Right hindlimb (tissue), 1 donor: ENCODE results near the gene NMNAT2.

Experiments used
- DNase-seq: peaks from one replicate; pipeline ENCODE4 v3.0.0-alpha.2; 2018

Gene NMNAT2

DNA sequence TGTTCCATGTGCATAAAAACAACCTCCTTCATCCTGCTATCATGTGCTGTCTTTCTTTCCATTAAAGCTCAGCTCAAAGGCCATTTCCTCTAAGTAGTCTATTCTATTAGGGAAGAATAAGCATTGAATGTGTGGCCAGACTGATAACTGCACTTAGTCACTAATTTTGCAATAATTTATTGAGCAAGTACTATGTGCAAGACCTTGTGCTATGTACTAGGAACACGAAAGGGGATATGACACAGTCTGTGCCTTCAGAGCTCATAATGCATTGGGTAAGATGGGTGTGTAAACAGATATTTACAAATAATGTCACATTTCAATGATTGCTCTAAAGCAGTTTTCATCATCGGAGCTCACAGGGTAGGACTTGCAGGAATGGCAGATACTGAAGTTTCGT, 54.2 kb downstream of the NMNAT2 start:
- no peak for DNase-seq

DNA sequence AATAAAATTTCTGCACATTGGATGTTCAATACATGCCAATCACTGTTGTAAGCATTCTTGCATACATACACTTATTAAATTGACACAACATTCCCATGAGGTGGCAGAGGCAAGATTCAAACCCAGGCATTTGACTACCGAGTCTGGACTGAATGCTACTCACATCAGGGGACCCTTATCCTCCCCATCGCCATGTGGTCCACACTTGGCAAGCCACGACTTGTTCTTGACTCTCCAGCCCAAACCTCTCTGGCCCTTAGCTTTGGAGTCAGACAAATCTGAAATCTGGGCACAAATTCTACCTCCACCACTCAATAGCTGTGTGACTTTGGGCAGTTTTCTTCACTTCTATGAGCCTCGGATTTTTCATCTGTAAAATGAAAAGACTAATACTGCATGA, 57.1 kb downstream of the NMNAT2 start:
- DNase-seq = no peak

DNA sequence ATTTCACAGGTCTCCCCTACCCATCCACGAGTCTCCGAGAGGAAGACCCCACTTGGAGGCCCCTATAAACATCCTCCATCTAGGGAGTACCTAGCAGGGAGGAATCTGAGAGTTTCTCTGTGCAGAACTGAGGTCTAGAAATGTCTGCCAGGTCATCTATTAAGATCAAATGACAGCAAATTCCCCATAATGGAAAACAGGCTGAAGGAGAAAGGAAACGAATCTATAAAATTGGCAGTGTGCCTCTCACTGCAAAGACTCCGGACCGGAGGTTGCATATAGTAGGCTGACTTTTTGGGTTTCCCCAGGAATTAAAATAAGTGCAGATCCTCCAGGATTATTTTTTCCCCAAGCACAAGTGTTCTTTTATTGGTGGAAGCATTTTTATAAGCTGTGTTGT, 57.7 kb downstream of the NMNAT2 start:
- no peak for DNase-seq

DNA sequence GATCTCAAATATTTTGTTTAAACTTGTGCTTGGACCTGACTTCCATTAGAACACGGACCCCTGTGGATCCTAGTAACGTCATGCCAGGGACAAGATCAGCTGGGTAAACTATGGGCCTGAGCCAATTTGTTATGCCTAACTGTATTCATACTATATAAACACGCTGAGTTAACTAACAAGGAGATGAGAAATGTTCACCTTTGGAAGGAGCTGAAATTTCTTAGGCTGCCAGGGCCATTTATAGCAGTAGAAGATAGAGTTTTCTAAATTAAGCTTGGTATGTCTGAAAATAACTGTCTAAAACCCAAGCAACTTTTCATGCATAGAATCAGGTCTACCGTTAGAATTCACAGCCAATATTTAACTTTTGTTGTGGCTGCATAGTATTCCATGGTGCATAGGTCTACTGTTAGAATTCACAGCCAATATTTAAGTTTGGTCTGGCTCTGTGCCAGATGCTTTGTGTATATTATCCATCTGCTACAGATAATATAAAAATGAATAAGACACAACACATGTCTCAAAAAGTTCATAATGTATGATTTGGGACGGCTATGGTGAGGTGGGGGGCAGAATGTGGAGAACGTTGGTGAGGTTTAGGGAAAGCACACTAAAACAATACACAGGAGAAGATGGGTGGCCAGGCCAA, 61.5 kb downstream of the NMNAT2 start:
- DNase-seq = no peak

DNA sequence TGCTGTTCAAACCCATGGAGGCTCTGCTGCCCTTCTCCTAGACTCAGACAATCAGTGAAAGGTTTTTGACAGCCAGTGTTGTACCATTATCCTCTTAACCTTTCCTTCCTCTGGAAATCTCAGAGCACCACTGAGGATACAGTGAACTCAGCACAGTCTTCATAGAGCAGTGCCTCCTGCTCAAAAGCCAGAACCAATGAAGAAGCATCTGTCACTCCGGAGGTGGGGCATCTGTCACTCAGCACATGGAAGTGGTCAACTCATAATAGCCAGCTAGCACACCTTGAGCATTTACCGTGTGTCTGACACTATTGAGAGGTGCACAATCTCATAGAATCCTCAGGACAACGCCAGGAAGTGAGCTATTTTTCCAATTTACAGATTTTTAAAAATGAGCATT, 62.4 kb downstream of the NMNAT2 start:
- DNase-seq = no peak

DNA sequence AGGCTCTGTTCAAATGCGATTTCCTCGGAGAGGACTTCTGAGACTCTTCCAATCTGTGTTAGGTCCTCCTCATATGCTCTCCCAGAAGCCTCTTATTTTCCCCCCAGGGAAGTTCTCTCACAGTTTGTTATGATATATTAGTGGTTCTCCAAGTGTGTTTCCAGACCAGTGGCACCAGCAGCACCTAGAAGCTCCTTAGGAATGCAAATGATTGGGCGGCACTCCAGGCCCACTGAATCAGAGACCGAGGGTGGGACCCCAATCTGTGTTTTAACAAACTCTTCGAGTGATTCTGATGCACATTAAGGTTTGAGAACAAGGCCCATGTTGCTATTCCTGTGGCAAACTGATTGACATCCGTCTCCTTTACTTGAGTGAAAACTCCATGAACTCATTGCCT, 63.0 kb downstream of the NMNAT2 start:
- no peak for DNase-seq

DNA sequence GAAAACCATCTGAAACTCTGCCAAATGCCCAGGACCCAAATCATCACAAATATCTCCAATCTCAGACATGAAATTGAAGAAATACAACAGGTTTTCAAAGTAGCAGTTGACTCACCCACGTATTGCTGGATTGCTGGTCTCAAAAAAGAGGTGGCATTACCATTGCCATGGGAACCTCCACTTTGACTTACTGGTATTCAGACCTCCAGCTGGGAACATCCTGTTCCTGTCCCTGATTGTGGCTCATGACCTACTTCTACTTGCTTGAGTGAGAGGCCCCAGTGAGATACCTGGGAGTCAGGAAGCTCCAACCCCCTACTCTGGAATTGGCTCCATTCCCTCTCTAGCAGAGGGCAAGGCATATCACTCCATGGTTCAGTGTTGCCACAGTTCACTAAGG, 64.6 kb downstream of the NMNAT2 start:
- no peak for DNase-seq

DNA sequence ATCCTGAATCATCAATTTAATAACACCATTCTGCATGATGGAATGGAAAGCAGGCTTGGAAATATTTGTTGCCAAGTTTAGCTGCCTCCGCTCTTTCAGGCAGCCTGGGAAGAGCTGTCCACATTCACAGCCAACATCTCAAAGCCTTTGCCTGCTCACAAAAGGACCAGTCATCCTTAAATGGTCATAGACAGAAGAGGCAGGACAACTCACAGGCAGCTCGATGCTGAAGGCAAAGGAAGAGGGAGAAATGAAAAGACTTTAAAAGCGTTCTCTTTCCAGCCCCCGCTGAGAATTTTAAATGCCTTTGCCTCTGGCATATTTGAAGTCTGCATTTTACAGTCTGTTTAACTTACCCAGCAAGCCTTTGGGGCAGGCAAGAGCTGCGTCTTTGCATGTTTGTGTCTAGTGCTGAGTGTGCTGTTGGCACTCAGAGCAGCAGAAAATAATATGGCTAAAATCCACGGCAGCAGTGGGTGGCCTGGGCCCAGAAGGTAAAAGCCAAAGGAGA, 68.9 kb downstream of the NMNAT2 start:
- DNase-seq = peak; percentile 76

DNA sequence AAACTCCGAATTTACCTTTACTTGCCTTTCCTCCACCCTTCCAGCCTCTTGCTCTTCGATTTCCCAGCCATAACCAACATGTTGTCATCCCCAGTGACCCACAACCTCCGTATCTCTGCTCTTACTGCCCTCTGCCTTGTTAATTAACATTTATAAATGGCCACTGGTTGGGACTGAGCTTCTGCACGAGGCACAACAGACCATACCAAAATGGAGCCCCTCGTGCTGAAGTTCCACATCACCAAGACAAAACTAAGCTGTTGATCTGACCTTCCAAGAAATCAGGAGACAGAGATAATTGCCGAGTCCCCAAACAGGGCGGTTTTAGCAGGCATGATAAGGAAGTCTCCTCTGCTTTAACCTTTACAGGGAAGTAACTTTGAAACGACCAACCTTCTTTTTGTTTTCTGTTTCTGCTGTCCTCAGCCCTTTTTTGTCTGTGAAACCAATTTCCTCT, 71.9 kb downstream of the NMNAT2 start:
- no peak for DNase-seq

DNA sequence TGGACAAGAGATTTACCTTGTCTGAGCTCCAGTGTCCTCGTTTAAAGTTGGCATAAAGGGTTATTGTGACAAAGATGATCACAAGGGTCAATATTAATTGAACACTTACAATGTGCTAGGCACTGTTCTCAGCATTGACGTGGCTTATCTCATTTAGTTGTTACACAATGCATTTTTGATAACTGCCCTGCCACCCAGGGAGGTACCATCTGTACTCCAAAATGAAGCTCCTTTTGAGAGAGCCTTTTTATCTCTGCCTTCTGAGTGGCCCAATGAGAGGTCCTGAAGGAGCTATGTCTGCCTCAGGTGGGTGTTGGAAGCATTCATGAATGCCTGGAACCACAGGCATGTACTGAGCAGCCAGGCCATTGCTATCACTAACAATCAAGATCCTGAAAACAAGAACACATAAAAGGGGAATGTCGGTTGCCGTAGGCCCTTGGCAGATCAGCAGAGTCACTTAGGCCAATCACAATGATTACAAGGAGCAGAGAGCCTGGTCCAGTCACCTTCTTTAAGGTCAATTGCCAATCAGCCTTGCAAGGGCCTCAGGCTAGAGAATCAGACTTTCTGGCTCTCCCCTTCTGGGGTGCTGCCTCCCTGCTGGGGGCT, 78.5 kb downstream of the NMNAT2 start:
- DNase-seq = no peak

DNA sequence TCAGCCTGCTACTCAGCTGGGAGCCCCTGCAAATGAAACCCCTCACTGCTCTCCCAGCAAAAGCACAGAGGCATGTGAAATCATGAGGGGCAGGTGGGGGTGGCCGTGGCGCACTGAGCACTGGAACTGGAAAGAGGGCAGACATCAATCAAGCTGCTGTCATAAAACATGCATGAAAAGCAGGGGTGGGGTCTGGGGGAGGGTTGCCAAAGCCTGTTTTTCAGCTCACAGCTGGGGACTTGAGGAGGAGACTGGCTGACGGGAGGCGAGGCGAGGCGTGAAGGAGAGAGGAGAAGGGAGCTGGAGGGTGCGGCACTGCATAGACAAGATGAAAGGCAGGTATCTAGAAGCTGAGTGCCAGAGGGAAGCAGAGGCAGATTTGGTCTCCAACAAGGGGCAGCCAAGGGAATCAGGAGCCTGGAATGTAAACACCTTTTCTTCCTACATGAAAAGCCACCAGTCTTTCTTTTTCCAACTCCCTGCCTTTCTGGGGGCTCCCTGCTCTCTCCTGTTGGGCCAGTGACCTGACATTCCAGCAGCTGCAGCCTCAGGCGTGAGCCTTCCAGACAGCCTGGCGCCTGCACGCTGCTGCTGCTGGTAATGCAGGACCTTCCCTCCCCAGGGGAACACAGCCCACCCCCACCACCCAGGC, 87.0 kb downstream of the NMNAT2 start:
- peak; percentile 42 for DNase-seq

DNA sequence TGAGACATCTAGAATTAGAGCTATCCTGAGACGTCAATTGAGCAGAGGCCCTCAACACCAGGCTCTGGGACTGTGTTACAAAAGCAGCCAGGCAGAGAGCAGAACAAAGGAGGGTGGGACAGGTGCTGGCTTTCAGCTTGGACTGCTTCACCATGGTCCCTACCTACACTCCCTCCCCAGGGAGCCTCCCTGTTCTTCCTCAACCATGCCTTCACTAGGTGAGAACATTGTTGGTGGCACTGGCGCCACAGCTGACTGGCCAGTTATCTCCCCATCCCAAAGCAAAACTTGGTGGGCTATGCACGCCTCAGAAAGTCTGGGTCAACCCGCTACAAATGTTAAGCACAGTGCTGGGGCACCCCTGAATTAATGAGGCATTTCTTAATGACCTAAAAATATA, 87.8 kb downstream of the NMNAT2 start:
- no peak for DNase-seq

DNA sequence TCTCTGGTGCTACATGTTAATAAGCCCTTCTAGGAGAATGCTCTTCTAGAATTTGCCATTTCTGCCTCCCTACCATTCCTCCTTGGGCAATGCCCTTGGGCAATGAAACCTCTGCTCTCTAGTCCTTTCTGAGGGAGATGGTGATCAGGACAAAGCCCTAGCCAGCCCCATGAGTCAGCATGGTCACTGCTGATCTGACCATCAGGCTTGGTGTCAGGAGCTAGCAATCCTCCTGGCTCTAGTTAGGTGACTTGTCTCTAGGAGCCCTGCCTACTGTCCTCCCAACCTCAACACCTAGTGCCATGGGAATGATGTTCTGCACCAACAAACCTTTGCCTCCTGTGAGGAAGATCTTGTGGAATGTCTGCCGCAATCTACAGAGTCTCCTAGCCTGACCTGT, 89.8 kb downstream of the NMNAT2 start:
- no peak for DNase-seq

DNA sequence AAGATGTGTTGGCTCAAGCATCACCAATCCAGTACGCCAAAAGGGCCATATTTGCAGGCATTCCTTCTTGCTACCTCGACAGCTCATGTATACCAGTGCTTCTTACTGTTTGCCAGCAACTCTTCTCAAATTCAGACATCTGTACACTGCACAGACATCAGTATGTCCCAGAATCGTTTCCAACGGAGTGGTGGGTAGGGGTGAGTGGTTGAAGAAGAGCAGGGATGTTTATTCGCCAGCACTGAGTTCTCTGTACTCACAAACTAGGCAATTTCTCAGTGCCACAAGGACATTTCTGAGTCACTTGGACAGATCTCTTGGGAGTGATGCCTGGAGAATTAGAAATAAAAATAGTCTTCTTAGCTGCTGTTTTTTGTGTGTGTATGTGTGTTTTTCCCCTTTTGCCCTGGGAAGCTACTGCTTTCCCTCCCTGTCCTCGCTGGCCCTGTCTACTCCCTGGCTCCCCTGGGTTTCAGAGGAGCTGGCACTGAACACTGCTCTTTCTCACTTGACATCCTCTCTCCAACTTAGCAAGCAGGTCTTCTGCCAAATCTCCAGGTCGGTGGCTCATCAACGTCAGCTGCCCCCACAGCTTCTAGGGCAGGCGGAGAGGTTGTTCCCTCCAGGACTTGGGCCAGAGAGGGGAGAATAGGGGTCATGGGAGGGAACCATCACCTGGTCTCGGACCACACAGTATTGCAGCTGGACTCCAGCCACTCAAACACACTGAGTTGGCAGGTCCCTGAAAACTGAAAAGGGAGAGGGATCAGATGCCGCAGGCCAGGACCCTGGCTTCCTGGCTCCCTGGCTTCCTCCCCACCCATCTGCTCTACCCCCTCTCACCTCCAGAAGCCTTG, 90.5 kb downstream of the NMNAT2 start:
- DNase-seq = peak; percentile 39

DNA sequence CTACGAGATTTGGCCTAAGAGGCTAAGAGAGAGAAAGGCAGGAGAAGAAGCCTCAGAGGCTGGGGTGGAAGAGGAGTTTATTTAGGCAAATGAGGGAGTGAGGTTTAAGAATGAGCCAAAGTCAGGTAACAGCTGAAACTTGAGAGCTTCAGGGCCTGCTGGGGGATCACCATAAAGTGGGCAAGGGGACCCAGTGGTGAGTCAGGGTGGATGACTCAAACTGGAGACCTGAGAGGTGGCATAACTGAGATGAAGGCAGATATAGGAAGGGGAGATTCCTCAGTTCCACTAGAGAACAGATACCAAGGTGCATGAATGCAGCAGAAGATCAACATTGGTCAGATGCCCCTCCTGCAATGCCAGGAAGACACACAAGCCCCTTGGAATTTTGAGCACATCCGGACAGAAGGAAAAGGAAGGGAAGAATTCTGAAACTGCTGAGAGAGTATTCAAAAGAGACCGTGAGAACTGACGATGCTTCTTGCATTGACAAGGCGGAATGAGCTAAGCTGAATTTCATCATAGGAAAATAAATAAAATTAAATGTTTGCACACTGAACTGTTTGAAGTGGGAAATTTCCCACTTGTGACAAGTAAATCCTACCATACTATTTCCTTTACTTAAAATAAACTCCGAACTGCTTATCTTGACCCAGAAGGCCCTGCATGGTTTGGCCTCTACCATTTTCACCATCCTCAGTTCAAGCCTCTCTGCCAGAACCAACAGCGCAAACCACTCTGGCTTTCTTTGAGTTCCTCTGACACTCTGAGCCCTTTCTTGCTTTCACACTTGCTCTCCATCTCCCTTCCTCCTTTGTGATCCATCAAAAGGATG, 94.1 kb downstream of the NMNAT2 start:
- no peak for DNase-seq

DNA sequence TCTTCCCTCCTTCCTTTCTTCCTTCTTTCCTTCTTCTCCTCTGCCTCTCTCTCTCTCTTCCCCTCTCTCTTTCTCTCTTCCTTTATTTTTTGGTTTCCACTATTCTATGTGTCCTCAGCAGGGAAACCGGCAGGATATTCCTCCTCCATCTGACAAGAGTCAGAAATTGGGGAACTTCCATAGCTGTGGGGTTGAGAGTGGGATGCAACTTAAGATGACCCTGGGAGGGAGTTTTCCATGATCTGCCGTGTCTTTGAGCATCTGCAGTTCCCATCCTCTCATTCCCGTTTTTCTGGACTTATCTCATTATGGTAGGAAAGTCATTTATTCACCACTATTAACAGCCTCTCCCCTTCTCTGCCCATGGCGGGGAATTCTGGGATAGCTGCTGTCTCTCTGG, 98.6 kb downstream of the NMNAT2 start:
- no peak for DNase-seq

DNA sequence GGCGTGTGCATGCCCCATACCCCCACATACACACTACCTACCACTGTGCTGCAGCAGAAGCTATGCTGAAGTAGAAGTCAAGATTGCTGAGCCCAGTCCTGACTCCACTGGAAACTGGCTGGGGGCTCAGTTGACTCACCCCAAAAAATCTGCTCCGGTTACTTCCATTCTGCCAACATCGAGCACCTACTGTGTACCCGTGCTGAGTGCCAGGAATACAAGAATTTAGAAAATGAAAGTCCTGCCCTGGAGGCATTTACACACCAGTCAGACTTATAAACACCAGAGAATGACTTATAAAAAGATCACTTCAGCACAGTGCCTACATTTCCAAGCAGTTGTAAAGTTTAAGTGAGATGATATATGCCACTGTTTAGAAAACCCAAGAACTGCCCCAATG, 99.1 kb downstream of the NMNAT2 start:
- no peak for DNase-seq

DNA sequence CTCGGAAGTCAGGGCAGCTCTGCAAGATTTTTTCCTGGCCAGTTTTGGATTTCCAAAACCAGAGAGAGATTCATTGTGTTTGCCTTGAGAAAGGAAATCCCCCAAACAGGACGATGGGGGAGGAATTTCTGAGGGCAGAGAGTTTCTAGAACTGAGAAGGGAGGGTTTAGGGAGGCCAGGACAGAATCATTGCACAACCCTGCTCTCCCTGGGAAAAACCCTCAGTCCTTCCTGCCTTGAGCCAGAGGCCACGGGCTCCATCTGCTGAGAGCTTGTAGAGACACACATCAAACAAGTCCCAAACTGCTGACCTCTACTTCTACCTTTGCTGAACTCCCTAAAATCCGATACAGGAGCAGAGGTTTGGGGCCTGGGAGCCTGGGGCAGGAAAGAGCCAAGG, 99.7 kb downstream of the NMNAT2 start:
- peak; percentile 78 for DNase-seq

DNA sequence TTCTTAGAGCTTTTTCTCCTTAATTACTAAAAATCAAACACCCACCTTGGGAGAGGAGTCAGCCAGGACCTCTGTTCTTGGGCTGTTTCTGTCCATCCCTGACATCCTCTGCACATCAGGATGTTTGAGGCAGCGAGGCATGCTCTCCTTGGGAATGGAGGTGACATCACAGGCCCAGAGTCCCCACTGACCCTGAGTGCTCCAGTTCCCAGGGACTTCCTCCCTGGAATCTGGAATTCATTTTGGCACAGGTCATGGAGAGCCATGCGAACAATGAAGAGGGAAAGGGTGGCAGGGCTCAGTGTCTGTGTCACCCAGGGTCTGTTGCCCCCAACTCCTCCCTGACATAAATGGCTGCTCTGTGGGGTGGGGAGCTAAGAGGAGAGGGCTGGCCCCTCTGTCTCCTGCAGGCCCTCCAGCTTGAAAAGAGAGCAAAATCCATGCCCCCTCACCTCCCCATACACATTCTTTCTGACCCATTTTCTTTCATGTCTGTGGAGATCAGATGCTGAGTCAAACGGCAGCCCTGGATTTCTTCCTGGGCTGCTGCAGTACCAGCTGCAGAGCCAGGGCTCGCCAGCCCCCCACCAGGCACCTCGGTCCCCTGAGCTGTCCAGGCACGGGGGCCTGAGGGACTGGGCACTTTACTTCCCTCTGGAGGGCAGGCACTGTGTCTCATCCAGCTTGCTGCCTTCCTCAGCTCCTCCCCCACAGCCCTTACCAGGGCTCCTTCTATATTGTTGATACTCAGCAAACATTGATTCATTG, 102.0 kb downstream of the NMNAT2 start:
- DNase-seq = no peak

DNA sequence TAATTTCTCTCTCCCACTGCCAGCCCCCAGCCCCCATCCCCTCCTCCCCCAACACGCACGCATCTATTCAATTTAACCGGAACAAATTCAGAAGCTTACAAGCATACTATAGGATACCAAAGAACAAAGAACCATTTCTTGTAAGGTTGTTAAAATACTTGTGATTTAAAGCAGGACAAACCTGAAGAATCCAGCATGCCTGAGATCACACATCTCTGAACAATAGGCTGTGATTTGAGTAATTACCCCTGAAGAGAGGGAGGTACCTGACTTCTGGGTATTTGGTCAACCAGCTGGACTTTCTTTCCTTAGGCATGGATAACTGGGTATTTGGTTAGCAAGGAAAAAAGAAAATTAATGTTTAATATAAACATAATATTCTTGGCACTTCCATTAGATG, 105.1 kb downstream of the NMNAT2 start:
- no peak for DNase-seq

DNA sequence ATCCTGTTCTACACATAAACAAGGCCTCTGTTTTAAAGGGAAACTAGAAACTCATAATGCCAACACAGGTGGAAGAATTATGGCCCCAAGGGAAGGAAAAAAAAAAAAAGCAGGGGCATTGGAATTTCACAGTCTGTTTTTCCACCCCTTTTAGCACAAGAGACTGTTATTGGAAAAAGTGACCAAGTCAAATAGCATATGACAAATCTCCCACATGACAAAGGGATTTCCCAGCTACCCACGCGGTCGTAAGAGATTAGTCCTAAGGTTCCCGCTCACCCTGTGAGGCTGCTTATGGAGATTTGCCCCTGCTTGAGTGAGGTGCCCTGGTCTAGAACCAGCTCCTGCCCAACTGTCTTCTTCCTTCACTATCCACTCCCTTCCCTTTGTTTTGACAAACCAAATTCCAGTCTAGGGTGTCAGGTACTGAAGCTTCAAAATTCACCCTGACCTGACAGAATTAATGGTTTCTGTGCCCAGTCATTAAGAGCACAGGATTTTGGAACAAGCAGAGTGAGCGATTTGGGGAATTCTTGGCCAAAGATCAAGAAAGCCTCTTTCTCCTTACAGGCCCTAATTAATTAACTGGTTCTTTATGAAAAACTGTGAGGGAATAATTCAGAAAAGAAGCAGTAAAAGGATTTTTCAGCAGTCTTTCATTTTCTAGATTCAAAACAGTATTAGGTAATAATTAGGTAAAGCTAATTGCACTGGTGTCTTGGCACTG, 107.3 kb downstream of the NMNAT2 start:
- DNase-seq = no peak
